Endothelial cell of umbilical vein (primary cell): Measurements from ENCODE around the gene NAGPA. TPM values are rescaled to one million over a fixed set of nuclear protein-coding genes. Genes with fewer than 3 reads are reported as not detected.

ENCODE experiments used
- BruUV-seq: library from RNA; stranded (reverse); fragments of 400-500 nt; replicated peaks from 2 replicates; lab custom pipeline; 2021; lab: Mats Ljungman, UMichigan
- CTCF ChIA-PET: fragments of 300-600, 350-600 bp; sonication (Branson Sonifier 250); formaldehyde crosslinking; loops from one replicate; lab custom pipeline; 2021; ENCODE audit warnings: antibody characterized with exemption, inconsistent platforms; lab: Charles Lee
- POLR2A ChIA-PET: fragments of 300-600, 350-600 bp; sonication (Branson Sonifier 250); formaldehyde crosslinking; loops from one replicate; lab custom pipeline; 2021; ENCODE audit warnings: antibody characterized with exemption, inconsistent platforms; lab: Charles Lee
- DNase-seq: peaks from one replicate; pipeline ENCODE4 v3.0.0-alpha.2; 2011; ENCODE audit warnings: low read depth, low spot score
- FAIRE-seq: peaks from 2 replicates; lab custom pipeline; 2011; peaks lifted over from hg19 to GRCh38; lab: Jason Lieb, UNC
- H2AFZ ChIP-seq: 2 replicates; pipeline ENCODE4 v1.6.0; 2012; ENCODE audit warnings: low read depth, low read length, control low read depth, inconsistent platforms
- H3K27ac ChIP-seq: 2 replicates; pipeline ENCODE4 v1.5.1; 2011; ENCODE audit warnings: low read depth, mild to moderate bottlenecking, control low read depth, low read length, moderate library complexity; ENCODE audit not compliant: insufficient read depth
- H3K27me3 ChIP-seq, 2 experiments: 2 replicates each; pipeline versions ENCODE4 v1.6.0 to v1.6.1; 2011; ENCODE audit warnings: low read length in 2 of 2, mixed read lengths in 1 of 2; ENCODE audit not compliant: control insufficient read depth in 2 of 2, insufficient read depth in 2 of 2
- H3K36me3 ChIP-seq, 2 experiments: 2 replicates in 1 of 2; 3 replicates in 1 of 2; pipeline ENCODE4 v1.5.1; 2011; ENCODE audit warnings: low read length in 2 of 2, mild to moderate bottlenecking in 1 of 2, moderate library complexity in 1 of 2; ENCODE audit not compliant: control insufficient read depth in 2 of 2, insufficient read depth in 2 of 2; ENCODE audit errors: extremely low read depth in 1 of 2
- H3K4me1 ChIP-seq: 3 replicates; pipeline ENCODE4 v1.5.1; 2011; ENCODE audit warnings: mild to moderate bottlenecking, low read length; ENCODE audit not compliant: control insufficient read depth, insufficient read depth; ENCODE audit errors: extremely low read depth
- H3K4me2 ChIP-seq: 2 replicates; pipeline ENCODE4 v1.6.1; 2011; ENCODE audit warnings: low read length, control low read depth, mixed read lengths; ENCODE audit not compliant: insufficient read depth
- H3K4me3 ChIP-seq, 3 experiments: fragments of 200-600 bp in 1 of 3; sonication (generic), shearing (Covaris generic) in 1 of 3; replicated peaks in 1 of 3; 2 replicates each; pipeline ENCODE4 v1.5.1; 2011 to 2016; ENCODE audit warnings: control low read depth in 3 of 3, low read length in 3 of 3, mild to moderate bottlenecking in 2 of 3, inconsistent platforms in 1 of 3, low read depth in 1 of 3, moderate library complexity in 1 of 3; ENCODE audit not compliant: insufficient read depth in 1 of 3
- H3K79me2 ChIP-seq: 2 replicates; pipeline ENCODE4 v1.6.0; 2012; ENCODE audit warnings: low read length, inconsistent platforms; ENCODE audit not compliant: control insufficient read depth, insufficient read depth
- H3K9ac ChIP-seq: replicated peaks from 2 replicates; pipeline ENCODE3; 2011; ENCODE audit warnings: low read length, control low read depth; ENCODE audit not compliant: insufficient read depth; ENCODE audit errors: extremely low read depth
- H3K9me1 ChIP-seq: replicated peaks from 3 replicates; pipeline ENCODE4 v1.6.0; 2011; ENCODE audit warnings: mild to moderate bottlenecking, low read length; ENCODE audit not compliant: control insufficient read depth, insufficient read depth; ENCODE audit errors: extremely low read depth
- H3K9me3 ChIP-seq: replicated peaks from 2 replicates; pipeline ENCODE4 v1.5.1; 2012; ENCODE audit warnings: low read length, inconsistent platforms; ENCODE audit not compliant: control insufficient read depth, insufficient read depth
- H4K20me1 ChIP-seq: replicated peaks from 2 replicates; pipeline ENCODE3; 2011; ENCODE audit warnings: mild to moderate bottlenecking, low read length; ENCODE audit not compliant: control insufficient read depth, insufficient read depth; ENCODE audit errors: extremely low read depth
- EZH2 ChIP-seq: IDR thresholded peaks from 2 replicates; pipeline ENCODE4 v1.6.1; 2012; ENCODE audit warnings: borderline replicate concordance, low read depth, mild to moderate bottlenecking, moderate library complexity, low read length, inconsistent platforms; ENCODE audit not compliant: severe bottlenecking
- FOS ChIP-seq: IDR thresholded peaks from 2 replicates; pipeline ENCODE4 v1.6.1; 2011; ENCODE audit warnings: mild to moderate bottlenecking, low read length, moderate library complexity, borderline replicate concordance; ENCODE audit not compliant: insufficient read depth
- GATA2 ChIP-seq: IDR thresholded peaks from 2 replicates; pipeline ENCODE4 v1.7.0; 2011; ENCODE audit warnings: low read depth, mild to moderate bottlenecking, moderate library complexity, mixed read lengths, low read length; ENCODE audit not compliant: insufficient read length, insufficient read depth
- JUN ChIP-seq: IDR thresholded peaks from 2 replicates; pipeline ENCODE4 v1.6.1; 2011; ENCODE audit warnings: borderline replicate concordance, low read depth; ENCODE audit not compliant: insufficient read length, insufficient read depth
- MYC ChIP-seq: IDR thresholded peaks from one replicate; pipeline ENCODE4 v1.6.1; 2011; ENCODE audit warnings: mild to moderate bottlenecking, low read depth, low read length
- POLR2A ChIP-seq: IDR thresholded peaks from 2 replicates; pipeline ENCODE4 v1.6.1; 2012; ENCODE audit warnings: low read depth, mild to moderate bottlenecking, control low read depth, low read length
- POLR2AphosphoS5 ChIP-seq: IDR thresholded peaks from 2 replicates; pipeline ENCODE4 v1.6.1; 2012; ENCODE audit warnings: low read depth, mild to moderate bottlenecking, control low read depth, low read length, moderate library complexity; ENCODE audit not compliant: insufficient read depth
- dilution Hi-C: fragments of 300-500 bp; cut with MboI; formaldehyde crosslinking; loops from one replicate; pipeline ENCODE4 v1.15.0; 2019; ENCODE audit warnings: low sequenced_read_pairs; ENCODE audit not compliant: extremely low pct_ligation_motif_present
- intact Hi-C: fragments of 100-400 bp; cut with micrococcal nuclease; formaldehyde crosslinking; loops from one replicate; pipeline ENCODE4 v1.10.0; 2022
- polyA plus RNA-seq, 4 experiments: library from polyadenylated mRNA; depleted of rRNA in 3 of 4; stranded (reverse) in 3 of 4; unstranded in 1 of 4; fragments of >200 nt; gene quantifications; 2 replicates each; pipeline versions ENCODE4 v1.2.1 to v1.2.3, GENCODE V29; 2011 to 2012; ENCODE audit warnings: missing spikeins in 1 of 4
- total RNA-seq: library from RNA; stranded (reverse); gene quantifications from 2 replicates; pipeline ENCODE4 v1.2.3, GENCODE V29; 2021
- TF ChIP-seq, protein P1 (sequence below): IDR thresholded peaks from 2 replicates; pipeline ENCODE4 v1.6.1; 2011; ENCODE audit not compliant: insufficient read depth, insufficient read length
- TF ChIP-seq, protein P2 (sequence below), 2 donors: IDR thresholded peaks; 1 replicate in 1 of 2; 2 replicates in 1 of 2; pipeline ENCODE4 v1.5.1; 2011; ENCODE audit warnings: low read length in 2 of 2, mild to moderate bottlenecking in 2 of 2, moderate library complexity in 2 of 2, control low read depth in 1 of 2, inconsistent platforms in 1 of 2, low read depth in 1 of 2; ENCODE audit not compliant: insufficient read depth in 1 of 2; ENCODE audit errors: extremely low read depth in 1 of 2

The NAGPA gene
- total and polyA plus RNA-seq, 2 donors (not counting 3 experiments of a cell fraction or from before 2014, with no cell fraction given) = 29.6 to 29.9 TPM

DNA sequence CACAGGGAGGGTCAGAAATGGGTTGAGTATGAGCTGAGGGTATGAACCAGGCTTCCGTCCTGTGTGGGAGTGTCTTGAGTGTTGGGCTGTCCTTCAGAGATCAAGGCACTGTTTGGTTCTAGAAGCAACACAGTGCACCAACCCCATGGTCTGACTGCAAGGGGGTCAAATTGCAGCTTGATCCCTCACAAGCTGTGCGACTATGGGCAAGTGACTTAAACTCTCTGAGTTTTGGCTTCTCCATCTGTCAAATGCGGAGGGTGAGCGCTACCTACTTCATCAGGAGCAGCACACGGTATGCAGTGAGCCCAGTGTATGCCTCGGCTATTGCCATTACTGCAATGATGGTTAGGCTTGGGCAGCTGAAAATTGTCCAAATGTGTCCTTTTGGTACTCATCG is 54.6 kb downstream of the NAGPA start:
- no TSS peak for BruUV-seq
- H3K4me3 ChIP-seq = no peak overlapping the region
- no peaks in the 10 kb centered on the region for H3K79me2 ChIP-seq
- no peaks in the 10 kb centered on the region for H3K9me1 ChIP-seq
- H3K36me3 ChIP-seq = no peaks in the 10 kb centered on the region
- H2AFZ ChIP-seq = no peak overlapping the region
- H3K4me2 ChIP-seq = no peak overlapping the region
- ChIA-PET CTCF (no interaction called here), POLR2A (no interaction called here)
- TF ChIP-seq MYC = no peak
- no peak for TF ChIP-seq GATA2
- no peak for TF ChIP-seq FOS
- no peak for TF ChIP-seq POLR2A
- TF ChIP-seq, protein P1, sequence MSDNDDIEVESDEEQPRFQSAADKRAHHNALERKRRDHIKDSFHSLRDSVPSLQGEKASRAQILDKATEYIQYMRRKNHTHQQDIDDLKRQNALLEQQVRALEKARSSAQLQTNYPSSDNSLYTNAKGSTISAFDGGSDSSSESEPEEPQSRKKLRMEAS = no peak
- no peak for TF ChIP-seq JUN
- TF ChIP-seq, protein P2, sequence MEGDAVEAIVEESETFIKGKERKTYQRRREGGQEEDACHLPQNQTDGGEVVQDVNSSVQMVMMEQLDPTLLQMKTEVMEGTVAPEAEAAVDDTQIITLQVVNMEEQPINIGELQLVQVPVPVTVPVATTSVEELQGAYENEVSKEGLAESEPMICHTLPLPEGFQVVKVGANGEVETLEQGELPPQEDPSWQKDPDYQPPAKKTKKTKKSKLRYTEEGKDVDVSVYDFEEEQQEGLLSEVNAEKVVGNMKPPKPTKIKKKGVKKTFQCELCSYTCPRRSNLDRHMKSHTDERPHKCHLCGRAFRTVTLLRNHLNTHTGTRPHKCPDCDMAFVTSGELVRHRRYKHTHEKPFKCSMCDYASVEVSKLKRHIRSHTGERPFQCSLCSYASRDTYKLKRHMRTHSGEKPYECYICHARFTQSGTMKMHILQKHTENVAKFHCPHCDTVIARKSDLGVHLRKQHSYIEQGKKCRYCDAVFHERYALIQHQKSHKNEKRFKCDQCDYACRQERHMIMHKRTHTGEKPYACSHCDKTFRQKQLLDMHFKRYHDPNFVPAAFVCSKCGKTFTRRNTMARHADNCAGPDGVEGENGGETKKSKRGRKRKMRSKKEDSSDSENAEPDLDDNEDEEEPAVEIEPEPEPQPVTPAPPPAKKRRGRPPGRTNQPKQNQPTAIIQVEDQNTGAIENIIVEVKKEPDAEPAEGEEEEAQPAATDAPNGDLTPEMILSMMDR (IDR thresholded peaks at IDR 0.05; ENCODE audit: extremely low read depth in 1 of 2, insufficient read depth in 1 of 2, low read depth in 1 of 2, low read length in 2 of 2) = no peak
- TF ChIP-seq POLR2AphosphoS5 = no peak
- TF ChIP-seq EZH2 = no peak
- dilution Hi-C loops (no loop called here), intact Hi-C loops (no loop called here)
- H3K9ac ChIP-seq = no peak overlapping the region
- no peaks in the 10 kb centered on the region for H3K9me3 ChIP-seq
- H3K27me3 ChIP-seq = peaks cover 0 to 3% of the 10 kb centered on the region in 2 experiments
- no peaks in the 10 kb centered on the region for H4K20me1 ChIP-seq
- H3K4me1 ChIP-seq = no peaks in the 10 kb centered on the region
- DNase-seq = no peak
- no peak overlapping the region for H3K27ac ChIP-seq
- no peak for FAIRE-seq
